ENCODE measurements around the gene MAPKAPK2.

The MAPKAPK2 gene

GRCh38 chr1:206705726-206706297 lies 21.1 kb downstream of the MAPKAPK2 start:
- no peak for DNase-seq

- DNase-seq, result peak; percentile 70
Measured at GRCh38 chr1:206706298-206706791, 21.6 kb downstream of the MAPKAPK2 start.

DNA sequence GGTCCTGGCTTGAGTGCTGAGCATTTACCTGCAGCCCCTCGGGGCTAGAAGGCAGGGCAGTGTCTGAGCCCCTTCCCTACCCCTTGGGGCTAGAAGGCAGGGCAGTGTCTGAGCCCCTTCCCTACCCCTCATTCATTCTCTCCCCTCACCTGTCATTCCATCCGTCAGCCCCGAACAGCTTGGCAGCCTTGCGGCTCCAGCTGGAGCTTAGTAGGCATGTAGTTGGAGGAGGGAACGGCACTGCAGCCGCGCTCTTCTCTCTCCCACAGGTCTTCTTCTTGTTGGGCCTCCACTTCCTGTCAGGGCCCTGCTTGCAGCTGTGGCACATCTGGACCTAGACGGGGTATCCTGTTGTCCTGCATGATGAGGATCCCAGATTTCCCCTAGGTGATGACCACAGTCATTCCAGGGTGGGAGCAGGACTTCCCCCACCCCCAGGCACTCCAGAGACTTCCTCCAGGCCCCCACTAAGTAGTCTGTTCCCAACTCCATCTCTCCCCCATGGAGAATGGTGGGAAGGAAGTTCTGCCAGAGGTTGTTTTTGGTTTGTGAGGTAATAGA lies 22.2 kb downstream of the MAPKAPK2 start:
- DNase-seq, result no peak

DNA sequence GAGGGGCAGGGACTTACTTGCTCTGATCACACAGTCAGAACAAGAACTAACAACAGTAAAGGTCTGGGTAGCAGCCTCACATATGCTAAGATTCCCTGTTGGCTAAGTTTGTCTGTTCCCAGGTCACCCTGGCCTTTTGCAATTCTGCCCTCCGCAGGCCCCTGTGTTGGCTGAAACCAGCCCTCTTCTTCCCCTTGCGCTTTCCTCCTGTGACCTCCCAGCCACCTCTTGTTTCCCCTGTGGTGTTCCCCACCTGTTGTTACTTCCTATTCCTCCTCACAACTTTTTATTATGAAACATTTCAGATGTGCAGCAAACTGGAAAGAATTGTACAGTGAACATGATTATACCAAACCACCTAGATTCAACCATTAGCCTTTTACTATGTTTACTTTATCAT lies 23.4 kb downstream of the MAPKAPK2 start:
- no peak for DNase-seq

GRCh38 chr1:206708882-206709281 lies 24.2 kb downstream of the MAPKAPK2 start:
- DNase-seq, result no peak

GRCh38 chr1:206709322-206709721 lies 24.6 kb downstream of the MAPKAPK2 start:
- no peak for DNase-seq

DNA sequence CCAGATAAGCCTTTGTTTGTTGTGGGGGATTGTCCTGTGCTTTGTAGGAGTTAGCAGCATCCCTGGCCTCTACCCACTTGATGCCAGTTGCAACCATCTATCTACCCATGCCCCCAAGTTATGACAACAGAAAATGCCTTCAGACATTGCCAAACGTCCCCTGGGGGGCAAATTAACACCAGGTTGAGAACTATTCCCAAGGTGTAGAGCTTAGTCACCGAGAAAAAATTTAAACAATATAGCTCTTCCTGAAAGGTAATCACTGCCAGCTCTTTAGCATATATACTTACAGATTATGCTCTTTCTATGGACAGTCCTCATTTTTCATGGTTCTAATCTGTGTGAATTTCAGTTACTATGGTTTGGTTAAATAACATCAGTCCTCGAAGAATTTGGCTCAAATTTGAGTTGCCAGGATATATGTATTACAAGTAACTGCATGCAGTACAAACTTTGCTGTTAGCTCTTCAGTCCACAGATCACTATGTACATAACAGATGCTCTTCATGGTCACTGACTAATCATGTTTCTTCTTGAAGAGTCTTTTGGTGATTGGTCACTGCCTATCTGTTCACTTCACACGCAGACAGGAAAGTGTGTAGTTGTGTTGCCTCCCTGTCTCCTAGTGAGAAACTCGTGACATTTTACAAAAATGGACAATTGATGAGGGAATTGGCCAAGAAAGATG lies 25.2 kb downstream of the MAPKAPK2 start:
- DNase-seq, result no peak

DNA sequence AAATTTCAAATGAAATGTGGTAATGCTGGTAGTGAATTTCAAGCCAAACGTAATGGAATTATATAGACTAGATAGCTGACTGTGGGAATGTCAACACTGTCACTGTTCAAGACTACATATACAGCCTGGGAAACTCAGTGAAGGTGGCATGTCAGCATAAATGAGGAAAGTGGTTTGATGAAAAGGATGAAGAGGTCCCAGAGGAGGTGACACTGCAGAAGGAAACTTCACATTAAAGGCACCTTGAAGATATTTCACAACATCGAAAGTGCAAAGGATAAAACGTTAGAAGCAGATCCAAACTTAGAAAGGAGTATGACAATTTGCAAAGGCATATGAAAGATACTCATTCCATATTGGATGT lies 25.7 kb downstream of the MAPKAPK2 start:
- no peak for DNase-seq

GRCh38 chr1:206713070-206713469 lies 28.4 kb downstream of the MAPKAPK2 start:
- DNase-seq, result no peak

DNA sequence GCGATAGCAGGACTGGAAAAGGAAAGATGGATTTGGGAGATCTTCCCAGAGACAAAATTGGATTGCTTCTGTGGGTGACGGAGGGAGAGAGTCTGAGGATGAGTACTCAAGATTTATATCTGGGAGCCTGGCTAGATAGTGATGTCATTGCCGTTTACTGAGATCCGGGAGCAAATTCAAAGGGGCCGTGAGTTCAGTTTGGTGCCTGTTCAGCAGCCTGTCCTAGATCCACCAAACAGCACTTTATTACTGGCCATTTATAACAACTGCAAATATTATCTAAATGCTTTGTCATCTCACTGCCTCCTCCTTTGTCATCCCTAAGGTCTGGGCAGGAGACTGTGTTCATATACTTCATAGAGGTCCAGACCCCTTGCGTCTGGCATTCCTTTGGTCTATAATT lies 29.2 kb downstream of the MAPKAPK2 start:
- DNase-seq, result no peak

DNA sequence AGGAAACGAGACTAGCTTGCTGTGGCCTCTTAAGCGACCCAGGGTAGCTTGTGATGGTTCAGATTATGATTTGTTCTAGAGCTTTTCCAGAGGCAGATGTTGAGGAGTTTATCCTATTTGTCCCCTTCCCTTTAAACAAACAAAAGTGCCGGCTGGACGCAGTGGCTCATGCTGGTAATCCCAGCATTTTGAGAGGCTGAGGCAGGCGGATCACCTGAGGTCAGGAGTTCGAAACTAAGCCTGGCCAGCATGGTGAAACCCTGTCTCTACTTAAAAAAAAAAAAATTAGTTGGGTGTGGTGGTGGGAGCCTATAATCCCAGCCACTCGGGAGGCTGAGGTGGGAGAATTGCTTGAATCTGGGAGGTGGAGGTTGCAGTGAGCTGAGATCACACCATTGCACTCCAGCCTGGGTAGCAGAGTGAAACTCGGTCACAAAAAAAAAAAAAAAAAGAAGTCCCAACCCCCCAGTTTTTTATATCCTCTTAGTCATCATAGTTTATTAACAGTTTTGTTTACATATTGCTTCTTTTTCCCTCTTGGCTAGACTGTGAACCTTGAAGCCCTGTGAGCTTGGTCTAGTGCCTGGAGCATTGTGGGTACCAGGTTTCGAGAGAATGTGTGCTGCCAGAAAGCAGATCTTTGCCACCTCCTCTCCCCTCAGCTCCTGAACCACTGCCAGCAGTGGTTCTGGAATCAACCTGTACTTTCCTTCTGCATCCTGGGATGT lies 29.8 kb downstream of the MAPKAPK2 start:
- no peak for DNase-seq

DNA sequence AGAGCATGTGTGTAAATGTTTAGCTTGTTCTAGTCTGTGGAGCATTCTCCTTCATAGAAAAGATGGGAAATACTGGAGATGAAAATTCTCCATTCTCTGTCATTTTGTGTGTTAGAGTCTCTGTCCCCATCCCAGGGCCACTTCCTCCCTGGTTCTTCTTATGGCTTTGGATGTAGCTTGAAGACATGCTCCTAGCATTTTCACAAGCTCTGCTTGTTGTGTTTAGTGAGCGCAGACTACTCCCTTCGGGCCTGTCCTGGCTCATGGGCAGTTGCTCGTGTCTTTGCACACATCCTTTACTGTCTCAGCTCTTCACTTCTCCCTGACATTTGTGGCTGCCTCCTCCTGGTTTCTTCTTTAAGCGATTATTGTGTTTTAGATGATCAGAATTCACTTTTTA lies 30.4 kb downstream of the MAPKAPK2 start:
- no peak for DNase-seq

DNA sequence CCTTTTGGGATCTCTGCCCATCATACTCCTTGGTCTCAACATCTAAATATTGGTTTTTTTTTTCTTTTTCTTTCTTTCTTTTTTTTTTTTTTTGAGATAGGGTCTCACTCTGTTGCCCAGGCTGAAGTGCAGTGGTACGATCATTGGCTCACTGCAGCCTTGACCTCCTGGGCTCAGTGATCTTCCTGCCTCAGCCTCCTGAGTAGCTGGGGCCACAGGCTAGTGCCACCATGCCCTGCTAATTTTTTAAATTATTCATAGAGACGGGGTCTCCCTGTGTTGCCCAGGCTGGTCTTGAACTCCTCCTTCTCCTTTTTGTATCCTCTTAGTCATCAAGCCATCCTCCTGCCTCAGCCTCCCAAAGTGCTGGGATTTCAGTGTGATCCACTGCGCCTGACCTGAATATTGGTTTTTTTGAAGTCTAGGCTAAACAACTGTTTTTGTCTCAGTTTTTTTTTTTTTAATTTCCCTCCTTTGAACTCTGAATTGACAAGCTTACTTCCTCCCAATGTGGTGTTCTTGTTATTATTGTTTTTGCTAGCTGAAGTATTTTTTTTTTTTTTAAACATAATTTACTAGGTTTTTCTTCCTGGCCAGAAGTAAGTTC lies 30.9 kb downstream of the MAPKAPK2 start:
- DNase-seq, result no peak

GRCh38 chr1:206716159-206716869 lies 31.6 kb downstream of the MAPKAPK2 start:
- DNase-seq, result no peak

GRCh38 chr1:206716870-206717673 lies 32.4 kb downstream of the MAPKAPK2 start:
- no peak for DNase-seq

DNA sequence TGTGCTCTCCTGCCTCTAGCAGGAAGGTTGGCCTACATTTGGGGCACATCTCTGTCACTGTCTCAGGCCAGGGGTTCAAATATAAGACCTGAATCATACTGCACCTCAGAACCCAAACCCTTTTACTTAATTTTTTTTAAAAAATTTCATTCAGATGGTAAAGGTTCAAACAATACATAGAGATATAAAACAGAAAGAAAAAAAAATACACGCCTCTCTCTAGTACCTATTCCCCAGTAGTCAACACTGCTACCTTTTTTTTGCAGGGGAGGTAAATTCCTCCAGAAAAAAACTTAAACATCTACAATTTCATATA lies 32.9 kb downstream of the MAPKAPK2 start:
- no peak for DNase-seq

DNA sequence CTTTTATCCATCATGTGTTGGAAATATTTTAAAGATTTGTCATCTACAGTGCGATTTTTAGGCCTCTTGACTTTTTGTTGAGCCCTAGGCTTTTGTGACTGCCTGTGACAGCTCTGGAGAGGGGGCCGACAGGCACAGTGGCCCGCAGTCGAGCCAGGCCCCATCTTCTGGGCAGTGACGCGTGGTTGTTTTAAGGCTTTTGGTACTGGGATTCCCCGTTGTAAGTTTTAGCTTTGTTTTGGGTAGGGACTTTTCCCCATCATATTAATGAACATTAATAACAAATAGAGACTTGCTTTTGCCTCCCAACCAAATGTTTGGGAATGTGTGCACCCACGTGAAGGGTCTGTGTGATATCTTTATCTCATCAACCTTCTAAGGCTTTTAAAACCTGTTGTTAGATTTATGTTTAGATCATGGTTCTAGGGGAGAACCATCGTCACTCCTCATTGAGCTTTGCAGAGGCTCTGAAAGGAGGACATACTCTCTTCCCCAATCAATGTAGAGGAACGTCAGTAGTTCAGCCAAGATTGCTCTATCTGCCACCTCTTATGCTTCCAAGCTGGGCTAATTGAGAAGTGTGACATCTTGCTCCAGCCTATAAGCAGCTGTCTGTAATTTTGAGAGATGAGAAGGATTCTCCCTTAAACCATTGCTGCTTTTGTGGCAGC lies 34.6 kb downstream of the MAPKAPK2 start:
- no peak for DNase-seq

DNA sequence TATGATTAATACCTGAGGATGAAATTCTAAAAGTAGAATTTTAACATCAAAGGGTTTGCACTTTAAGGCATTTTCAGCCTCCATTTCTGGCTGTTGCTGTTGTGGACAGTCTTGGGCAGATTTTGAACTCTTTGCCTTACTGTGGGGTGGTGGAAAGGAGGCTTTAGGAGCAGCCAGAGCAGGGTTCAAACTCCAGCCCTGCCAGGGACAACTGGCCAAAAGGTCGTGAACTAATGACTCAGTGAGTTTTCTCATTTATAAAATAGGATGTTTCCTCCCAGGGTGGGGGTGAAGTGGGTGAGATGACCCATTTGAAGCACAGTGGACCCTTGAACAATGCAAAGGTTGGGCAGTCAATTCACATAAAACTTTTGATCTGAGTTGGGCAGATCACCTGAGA lies 36.7 kb downstream of the MAPKAPK2 start:
- DNase-seq, result no peak

GRCh38 chr1:206722751-206723461 lies 38.2 kb downstream of the MAPKAPK2 start:
- DNase-seq, result no peak

DNA sequence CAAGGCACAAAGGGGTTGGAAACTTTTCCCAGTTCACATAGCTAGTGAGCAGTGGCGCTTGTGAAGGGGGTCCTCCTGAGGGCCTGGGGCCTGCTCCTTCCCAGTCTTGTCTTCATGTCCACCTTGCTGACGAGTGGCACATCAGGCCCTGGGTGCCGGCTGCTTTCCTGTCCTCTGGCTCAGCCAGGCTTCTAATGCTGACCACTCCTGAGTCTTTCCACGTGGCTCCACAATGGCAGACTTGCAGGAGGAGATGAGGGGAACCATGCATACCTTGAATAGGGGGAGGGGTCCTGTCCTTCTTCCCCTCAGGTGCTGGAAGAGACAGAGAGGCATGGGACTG lies 38.7 kb downstream of the MAPKAPK2 start:
- DNase-seq, result no peak

Data from stimulated activated CD4-positive, alpha-beta T cell treated with anti-CD3 and anti-CD28 coated beads, Interleukin-4, amount 100 ng/mL, for 24 hours (primary cell).